Omental fat pad (tissue), 4 donors: ENCODE measurements around the gene PLAAT3. TPM values are rescaled to one million over a fixed set of nuclear protein-coding genes. Genes with fewer than 3 reads are reported as not detected.

Experiments used
- ATAC-seq: fragments of 150-250 bp; one replicate; pipeline ENCODE4 v1.9.1; 2016; ENCODE audit warnings: mild to moderate bottlenecking, moderate library complexity; ENCODE audit not compliant: low FRiP score
- DNase-seq: peaks from one replicate; pipeline ENCODE4 v3.0.0-alpha.2; 2019; ENCODE audit warnings: low spot score
- total RNA-seq, 4 donors: library from RNA; depleted of rRNA; stranded (reverse); fragments of >200 nt; gene quantifications; one replicate each; pipeline ENCODE4 v1.1.0, GENCODE V29; 2016
- TF ChIP-seq, protein P1 (sequence below), 3 donors: fragments of 450-650 bp; IDR thresholded peaks; one replicate each; pipeline ENCODE4 v1.5.1; 2016 to 2017; ENCODE audit warnings: antibody characterized with exemption in 3 of 3, mild to moderate bottlenecking in 3 of 3, moderate library complexity in 2 of 3

Gene PLAAT3
- total RNA-seq, 4 donors from 2014 or later = 125 to 616 (median 260) TPM

DNA sequence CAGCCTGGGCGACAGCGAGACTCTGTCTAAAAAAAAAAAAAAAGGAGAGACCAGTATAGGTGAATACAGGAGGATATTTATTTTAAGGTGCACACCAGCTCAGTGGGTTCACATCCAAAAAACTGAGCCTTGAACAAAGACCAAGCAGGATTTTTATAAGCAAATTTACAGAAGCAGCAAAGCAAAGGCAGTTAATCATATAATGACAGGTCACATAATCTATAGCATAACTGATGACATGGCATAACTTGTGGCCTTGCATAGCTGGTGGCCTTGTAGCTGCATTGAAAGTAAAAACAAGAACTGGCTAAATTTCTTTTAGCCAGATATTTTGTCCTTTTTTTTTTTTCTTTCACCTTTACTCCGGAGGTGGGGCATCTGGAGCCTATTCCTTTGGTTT is 2.7 kb upstream of the PLAAT3 start:
- DNase-seq (no peak), ATAC-seq (no peak)
- TF ChIP-seq, protein P1, sequence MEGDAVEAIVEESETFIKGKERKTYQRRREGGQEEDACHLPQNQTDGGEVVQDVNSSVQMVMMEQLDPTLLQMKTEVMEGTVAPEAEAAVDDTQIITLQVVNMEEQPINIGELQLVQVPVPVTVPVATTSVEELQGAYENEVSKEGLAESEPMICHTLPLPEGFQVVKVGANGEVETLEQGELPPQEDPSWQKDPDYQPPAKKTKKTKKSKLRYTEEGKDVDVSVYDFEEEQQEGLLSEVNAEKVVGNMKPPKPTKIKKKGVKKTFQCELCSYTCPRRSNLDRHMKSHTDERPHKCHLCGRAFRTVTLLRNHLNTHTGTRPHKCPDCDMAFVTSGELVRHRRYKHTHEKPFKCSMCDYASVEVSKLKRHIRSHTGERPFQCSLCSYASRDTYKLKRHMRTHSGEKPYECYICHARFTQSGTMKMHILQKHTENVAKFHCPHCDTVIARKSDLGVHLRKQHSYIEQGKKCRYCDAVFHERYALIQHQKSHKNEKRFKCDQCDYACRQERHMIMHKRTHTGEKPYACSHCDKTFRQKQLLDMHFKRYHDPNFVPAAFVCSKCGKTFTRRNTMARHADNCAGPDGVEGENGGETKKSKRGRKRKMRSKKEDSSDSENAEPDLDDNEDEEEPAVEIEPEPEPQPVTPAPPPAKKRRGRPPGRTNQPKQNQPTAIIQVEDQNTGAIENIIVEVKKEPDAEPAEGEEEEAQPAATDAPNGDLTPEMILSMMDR (IDR thresholded peaks at IDR 0.05) = no peak

DNA sequence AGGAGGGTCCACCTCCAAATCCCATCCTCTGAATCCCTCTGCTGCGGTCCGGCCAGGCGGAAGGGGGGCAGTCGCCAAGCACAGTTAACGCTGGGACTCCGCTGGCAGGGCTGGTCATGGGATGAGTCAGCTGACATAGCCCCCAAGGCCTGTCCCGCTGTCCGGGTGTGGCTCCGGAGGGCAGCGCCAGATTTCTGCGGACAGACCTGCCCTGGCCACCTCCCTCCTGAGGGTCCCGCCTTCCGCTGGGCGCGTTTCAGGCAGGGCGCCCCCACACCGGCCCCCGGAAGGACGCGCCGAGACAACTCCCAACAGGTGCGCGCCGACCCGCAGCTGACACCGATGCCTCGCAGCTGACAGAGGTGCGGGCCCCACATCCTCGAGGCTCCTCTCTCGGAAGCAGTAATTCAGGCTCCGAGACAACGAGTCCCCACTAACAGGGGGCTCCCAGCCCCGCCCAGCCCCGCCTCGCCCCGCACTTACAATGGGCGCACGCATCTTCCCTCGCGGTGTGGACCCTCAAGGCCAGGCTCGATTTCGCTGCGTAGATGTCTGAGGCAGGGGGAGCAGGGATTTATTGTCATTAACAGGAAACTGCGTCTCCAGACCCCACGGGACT is 607 bp downstream of the PLAAT3 start:
- DNase-seq = peak; percentile 38
- TF ChIP-seq, protein P1 (IDR thresholded peaks at IDR 0.05) = no peak
- ATAC-seq = peak; percentile 58

DNA sequence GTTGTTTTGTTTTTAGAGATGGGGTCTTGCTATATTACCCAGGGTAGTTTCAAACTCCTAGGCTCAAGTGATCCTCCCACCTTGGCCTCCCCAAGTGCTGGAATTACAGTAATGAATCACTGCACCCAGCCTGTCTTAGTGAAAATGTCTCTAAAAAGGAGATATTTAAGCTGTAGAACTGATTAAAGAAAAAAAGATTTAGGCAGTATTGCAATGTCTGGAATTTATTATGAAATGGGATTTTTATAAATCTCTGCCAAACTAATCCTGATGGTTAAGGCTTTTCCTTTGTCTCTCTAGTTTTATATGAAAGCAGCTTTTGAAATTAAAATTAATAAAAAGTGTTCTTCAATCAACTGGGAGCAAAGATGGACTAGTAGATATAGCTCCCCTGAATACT is 2.1 kb downstream of the PLAAT3 start:
- TF ChIP-seq, protein P1 (IDR thresholded peaks at IDR 0.05) = no peak

GRCh38 chr11:63611395-63611747 is 2.9 kb downstream of the PLAAT3 start:
- TF ChIP-seq, protein P1 (IDR thresholded peaks at IDR 0.05) = no peak
- no peak for ATAC-seq
- no peak for DNase-seq

More for the DNA sequence above, 2.1 kb downstream of the PLAAT3 start:
- DNase-seq (no peak), ATAC-seq (no peak)

GRCh38 chr11:63610604-63611394 is 3.4 kb downstream of the PLAAT3 start:
- ATAC-seq = no peak
- no peak for DNase-seq
- TF ChIP-seq, protein P1 (IDR thresholded peaks at IDR 0.05) = no peak

- TF ChIP-seq, protein P1 (IDR thresholded peaks at IDR 0.05) = no peak
- ATAC-seq (no peak), DNase-seq (no peak)
Measured at GRCh38 chr11:63609971-63610580, 4.2 kb downstream of the PLAAT3 start.
